ENCODE measurements around the gene CSTPP1. TPM values are rescaled to one million over a fixed set of nuclear protein-coding genes. Genes with fewer than 3 reads are reported as not detected.

Gene CSTPP1
- polyA plus RNA-seq, 1 donor (not counting 4 experiments of a cell fraction or from before 2014, with no cell fraction given), result 20.0 TPM

DNA sequence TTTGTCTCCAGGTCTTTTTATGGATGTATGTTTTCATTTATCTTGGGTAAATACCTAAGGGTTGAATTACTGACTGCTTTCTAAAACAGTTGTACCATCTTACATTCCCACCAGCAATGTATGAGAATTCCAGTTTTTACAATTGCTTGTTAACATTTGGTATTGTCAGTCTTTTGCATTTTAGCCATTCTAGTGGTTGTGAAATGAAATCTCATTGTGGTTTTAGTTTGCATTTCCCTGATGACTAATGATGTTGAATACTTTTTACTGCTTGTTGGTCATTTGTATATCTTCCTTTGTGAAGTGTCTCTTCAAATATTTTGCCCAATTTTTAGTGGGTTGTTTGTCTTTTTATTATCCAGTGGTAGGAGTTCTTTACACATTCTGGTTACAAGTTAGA lies 147.4 kb downstream of the CSTPP1 start:
- dilution Hi-C loops (cut with MboI; ENCODE audit: extremely low pct_ligation_motif_present, low sequenced_read_pairs), result no loop called here
- H3K27me3 ChIP-seq (ENCODE audit: control insufficient read depth, extremely low read depth, insufficient read depth, low read length), result no peaks in the 10 kb centered on the region
- peak; percentile 59 for FAIRE-seq
- no peak overlapping the region for H3K27ac ChIP-seq (ENCODE audit: control insufficient read depth, insufficient read depth, low read length)
- H4K20me1 ChIP-seq (ENCODE audit: control insufficient read depth, extremely low read depth, insufficient read depth, low read length), result no peaks in the 10 kb centered on the region
- no peak overlapping the region for H3K4me3 ChIP-seq (ENCODE audit: control insufficient read depth in 2 of 3, extremely low read depth in 1 of 3, insufficient read depth in 2 of 3, low read depth in 1 of 3, low read length in 3 of 3)
- TF ChIP-seq EZH2 (IDR thresholded peaks at IDR 0.05; ENCODE audit: low read length), result no peak
- TF ChIP-seq, protein P1, sequence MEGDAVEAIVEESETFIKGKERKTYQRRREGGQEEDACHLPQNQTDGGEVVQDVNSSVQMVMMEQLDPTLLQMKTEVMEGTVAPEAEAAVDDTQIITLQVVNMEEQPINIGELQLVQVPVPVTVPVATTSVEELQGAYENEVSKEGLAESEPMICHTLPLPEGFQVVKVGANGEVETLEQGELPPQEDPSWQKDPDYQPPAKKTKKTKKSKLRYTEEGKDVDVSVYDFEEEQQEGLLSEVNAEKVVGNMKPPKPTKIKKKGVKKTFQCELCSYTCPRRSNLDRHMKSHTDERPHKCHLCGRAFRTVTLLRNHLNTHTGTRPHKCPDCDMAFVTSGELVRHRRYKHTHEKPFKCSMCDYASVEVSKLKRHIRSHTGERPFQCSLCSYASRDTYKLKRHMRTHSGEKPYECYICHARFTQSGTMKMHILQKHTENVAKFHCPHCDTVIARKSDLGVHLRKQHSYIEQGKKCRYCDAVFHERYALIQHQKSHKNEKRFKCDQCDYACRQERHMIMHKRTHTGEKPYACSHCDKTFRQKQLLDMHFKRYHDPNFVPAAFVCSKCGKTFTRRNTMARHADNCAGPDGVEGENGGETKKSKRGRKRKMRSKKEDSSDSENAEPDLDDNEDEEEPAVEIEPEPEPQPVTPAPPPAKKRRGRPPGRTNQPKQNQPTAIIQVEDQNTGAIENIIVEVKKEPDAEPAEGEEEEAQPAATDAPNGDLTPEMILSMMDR (optimal IDR thresholded peaks at IDR 0.05 in 1 of 3, IDR thresholded peaks at IDR 0.05 in 1 of 3, conservative IDR thresholded peaks at IDR 0.05 in 1 of 3; ENCODE audit: extremely low read depth in 1 of 3, insufficient read depth in 2 of 3, low read length in 3 of 3), result no peak
- peaks cover 5% of the 10 kb centered on the region for H3K4me1 ChIP-seq (ENCODE audit: control insufficient read depth, extremely low read depth, insufficient read depth, low read length)
- H3K36me3 ChIP-seq (ENCODE audit: control insufficient read depth in 2 of 2, extremely low read depth in 1 of 2, insufficient read depth in 2 of 2, low read length in 2 of 2), result no peaks in the 10 kb centered on the region
- H3K9ac ChIP-seq (ENCODE audit: control insufficient read depth, extremely low read depth, insufficient read depth, low read length), result no peak overlapping the region
- H3K79me2 ChIP-seq (ENCODE audit: control insufficient read depth, insufficient read depth, low read length), result no peaks in the 10 kb centered on the region
- no peak overlapping the region for H2AFZ ChIP-seq (ENCODE audit: control insufficient read depth, low read length)
- H3K9me1 ChIP-seq (ENCODE audit: control insufficient read depth, extremely low read depth, insufficient read depth, low read length), result no peaks in the 10 kb centered on the region
- no peak overlapping the region for H3K4me2 ChIP-seq (ENCODE audit: control insufficient read depth, extremely low read depth, insufficient read depth, low read depth, low read length)
- DNase-seq (ENCODE audit: low read depth, low spot score), result no peak
- H3K9me3 ChIP-seq (ENCODE audit: control insufficient read depth, low read depth, low read length), result no peaks in the 10 kb centered on the region

DNA sequence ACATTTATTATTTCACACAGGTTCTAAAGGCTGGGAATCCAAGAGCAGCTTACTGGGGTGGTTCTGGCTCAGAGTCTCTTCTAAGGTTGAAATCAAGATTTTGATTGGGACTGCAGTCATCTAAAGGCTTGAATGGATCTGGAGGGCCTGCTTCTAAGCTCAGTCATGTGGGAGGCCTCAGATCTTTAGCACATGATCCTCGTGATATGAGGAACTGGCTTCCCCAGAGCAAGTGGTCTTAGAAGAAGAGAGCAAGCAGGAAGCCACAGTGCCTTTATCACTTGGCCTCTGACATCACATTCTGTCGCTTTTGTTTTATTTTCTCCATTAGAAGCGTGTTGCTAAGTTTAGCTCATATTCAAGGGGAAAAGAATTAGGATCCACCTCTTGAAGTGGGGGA lies 151.2 kb downstream of the CSTPP1 start:
- no peaks in the 10 kb centered on the region for H3K9me1 ChIP-seq (ENCODE audit: control insufficient read depth, extremely low read depth, insufficient read depth, low read length)
- TF ChIP-seq, protein P1 (optimal IDR thresholded peaks at IDR 0.05 in 1 of 3, IDR thresholded peaks at IDR 0.05 in 1 of 3, conservative IDR thresholded peaks at IDR 0.05 in 1 of 3; ENCODE audit: extremely low read depth in 1 of 3, insufficient read depth in 2 of 3, low read length in 3 of 3), result no peak
- TF ChIP-seq EZH2 (IDR thresholded peaks at IDR 0.05; ENCODE audit: low read length), result no peak
- H3K79me2 ChIP-seq (ENCODE audit: control insufficient read depth, insufficient read depth, low read length), result no peaks in the 10 kb centered on the region
- DNase-seq (ENCODE audit: low read depth, low spot score) (no peak), FAIRE-seq (no peak)
- H3K4me3 ChIP-seq (ENCODE audit: control insufficient read depth in 2 of 3, extremely low read depth in 1 of 3, insufficient read depth in 2 of 3, low read depth in 1 of 3, low read length in 3 of 3), result no peak overlapping the region
- H3K36me3 ChIP-seq (ENCODE audit: control insufficient read depth in 2 of 2, extremely low read depth in 1 of 2, insufficient read depth in 2 of 2, low read length in 2 of 2), result no peaks in the 10 kb centered on the region
- no peaks in the 10 kb centered on the region for H3K27me3 ChIP-seq (ENCODE audit: control insufficient read depth, extremely low read depth, insufficient read depth, low read length)
- no peaks in the 10 kb centered on the region for H3K9me3 ChIP-seq (ENCODE audit: control insufficient read depth, low read depth, low read length)
- no peak overlapping the region for H2AFZ ChIP-seq (ENCODE audit: control insufficient read depth, low read length)
- H3K27ac ChIP-seq (ENCODE audit: control insufficient read depth, insufficient read depth, low read length), result no peak overlapping the region
- H4K20me1 ChIP-seq (ENCODE audit: control insufficient read depth, extremely low read depth, insufficient read depth, low read length), result no peaks in the 10 kb centered on the region
- H3K4me2 ChIP-seq (ENCODE audit: control insufficient read depth, extremely low read depth, insufficient read depth, low read depth, low read length), result no peak overlapping the region
- H3K9ac ChIP-seq (ENCODE audit: control insufficient read depth, extremely low read depth, insufficient read depth, low read length), result no peak overlapping the region
- peaks cover 5% of the 10 kb centered on the region for H3K4me1 ChIP-seq (ENCODE audit: control insufficient read depth, extremely low read depth, insufficient read depth, low read length)
- dilution Hi-C loops (cut with MboI; ENCODE audit: extremely low pct_ligation_motif_present, low sequenced_read_pairs), result no loop called here
